H1 (cell line): ENCODE data around the gene ATP4A. TPM values are rescaled to one million over a fixed set of nuclear protein-coding genes. Genes with fewer than 3 reads are reported as not detected.

Experiments used
- ATF2 ChIP-seq: IDR thresholded peaks from 2 replicates; pipeline ENCODE4 v1.6.1; 2012; ENCODE audit warnings: low read length, inconsistent platforms
- BCL11A ChIP-seq, 2 experiments: IDR thresholded peaks; one replicate each; pipeline ENCODE4 v1.6.1; 2011; ENCODE audit warnings: low read depth in 2 of 2, low read length in 2 of 2, mild to moderate bottlenecking in 2 of 2
- CHD7 ChIP-seq: fragments of 300-600 bp; sonication (generic); IDR thresholded peaks from 2 replicates; pipeline ENCODE4 v1.7.1; 2012; ENCODE audit warnings: low read length, moderate library complexity, mild to moderate bottlenecking, inconsistent platforms; ENCODE audit not compliant: insufficient replicate concordance
- MAFK ChIP-seq: IDR thresholded peaks from 2 replicates; pipeline ENCODE4 v1.6.1; 2012; ENCODE audit warnings: low read depth, mild to moderate bottlenecking, improper control_type of control experiment, low read length
- SIX5 ChIP-seq: IDR thresholded peaks from 2 replicates; pipeline ENCODE4 v1.6.1; 2011; ENCODE audit warnings: mild to moderate bottlenecking, low read depth, low read length
- SP2 ChIP-seq: IDR thresholded peaks from 2 replicates; pipeline ENCODE4 v1.6.1; 2012; ENCODE audit warnings: mild to moderate bottlenecking, low read length, inconsistent platforms
- polyA plus RNA-seq, 7 experiments: library from polyadenylated mRNA; depleted of rRNA in 3 of 7; stranded (reverse) in 5 of 7; unstranded in 2 of 7; fragments of >200 nt in 5 of 7; fragments of 200-250 nt in 2 of 7; gene quantifications; 1 replicate in 5 of 7; 2 replicates in 1 of 7; 4 replicates in 1 of 7; pipeline versions ENCODE4 v1.2.1 to v1.2.3, GENCODE V29; 2011 to 2013; ENCODE audit warnings: missing spikeins in 2 of 7, mixed read lengths in 2 of 7
- total RNA-seq: library from RNA; stranded (reverse); fragmentation: NEBNext Ultra II Directional; extraction: Animal tissue kit (Norgen Biotek cat#: 25700); gene quantifications from 2 replicates; pipeline ENCODE4 v1.2.1, GENCODE V29; 2021

The ATP4A gene
- total and polyA plus RNA-seq, 2 of the 8 experiments (the other 6 are each of a cell fraction or from before 2014, with no cell fraction given) = 0.50 to 1.2 TPM

GRCh38 chr19:35560677-35561076 is 2.8 kb downstream of the ATP4A start (continued):
- no peak for TF ChIP-seq CHD7
- TF ChIP-seq BCL11A (IDR thresholded peaks at IDR 0.05; ENCODE audit: low read depth in 2 of 2, low read length in 2 of 2) = no peak
- TF ChIP-seq MAFK = no peak
- TF ChIP-seq SIX5 = no peak
- no peak for TF ChIP-seq ATF2
- no peak for TF ChIP-seq SP2
- TF ChIP-seq, all 59 proteins: peak for 0
